Endodermal cell (in vitro differentiated cells): Measurements from ENCODE around the gene CT45A9. TPM values are rescaled to one million over a fixed set of nuclear protein-coding genes. Genes with fewer than 3 reads are reported as not detected.

Experiments used
- DNase-seq: peaks from one replicate; pipeline ENCODE4 v3.0.0-alpha.2; 2017
- H3K27ac ChIP-seq: 2 replicates; pipeline ENCODE4 v1.5.1; 2013; ENCODE audit warnings: mild to moderate bottlenecking, low read depth, low read length, moderate library complexity
- H3K27me3 ChIP-seq: 2 replicates; pipeline ENCODE4 v1.6.1; 2013; ENCODE audit warnings: mild to moderate bottlenecking, low read length, moderate library complexity; ENCODE audit not compliant: insufficient read depth, control insufficient read depth, poor library complexity, severe bottlenecking
- H3K36me3 ChIP-seq: 2 replicates; pipeline ENCODE4 v1.7.0; 2013; ENCODE audit warnings: mild to moderate bottlenecking, low read length, moderate library complexity; ENCODE audit not compliant: control insufficient read depth, insufficient read depth
- H3K4me1 ChIP-seq: one replicate; pipeline ENCODE4 v1.7.0; 2013; ENCODE audit warnings: low read length; ENCODE audit not compliant: control insufficient read depth, insufficient read depth
- H3K4me3 ChIP-seq: 2 replicates; pipeline ENCODE4 v1.5.1; 2013; ENCODE audit warnings: mild to moderate bottlenecking, low read length, moderate library complexity
- H3K9ac ChIP-seq: 2 replicates; pipeline ENCODE4 v1.6.1; 2013; ENCODE audit warnings: mild to moderate bottlenecking, low read length, moderate library complexity; ENCODE audit not compliant: poor library complexity, severe bottlenecking; ENCODE audit errors: extremely low read depth
- H3K9me3 ChIP-seq: 2 replicates; pipeline ENCODE4 v1.6.1; 2013; ENCODE audit warnings: mild to moderate bottlenecking, low read length, moderate library complexity; ENCODE audit not compliant: control insufficient read depth
- H3K27ac Mint-ChIP-seq: 2 replicates; pipeline ENCODE4 v1.8.0; 2020; ENCODE audit warnings: mixed read lengths
- H3K27me3 Mint-ChIP-seq: 2 replicates; pipeline ENCODE4 v1.8.0; 2021; ENCODE audit warnings: mild to moderate bottlenecking, mixed read lengths; ENCODE audit not compliant: insufficient read depth
- H3K36me3 Mint-ChIP-seq: 2 replicates; pipeline ENCODE4 v1.8.0; 2020; ENCODE audit warnings: low read depth, mixed read lengths
- H3K4me1 Mint-ChIP-seq: 2 replicates; pipeline ENCODE4 v1.8.0; 2020; ENCODE audit warnings: mixed read lengths
- H3K4me3 Mint-ChIP-seq: 2 replicates; pipeline ENCODE4 v1.8.0; 2020; ENCODE audit warnings: mild to moderate bottlenecking, moderate library complexity, mixed read lengths
- H3K9me3 Mint-ChIP-seq: 2 replicates; pipeline ENCODE4 v1.8.0; 2020; ENCODE audit warnings: mild to moderate bottlenecking, mixed read lengths
- CTCF ChIP-seq: fragments of 200-600 bp; sonication (generic); conservative IDR thresholded peaks from 2 replicates; pipeline ENCODE4 v1.5.0; 2021; ENCODE audit warnings: antibody characterized with exemption, mild to moderate bottlenecking
- WGBS, 2 experiments: methylation state at CpG; one replicate each; pipeline versions ENCODE4 v1.1.5 to v1.1.7; 2013; ENCODE audit warnings: missing lambda C conversion rate in 2 of 2, mixed read lengths in 1 of 2; ENCODE audit not compliant: insufficient coverage in 1 of 2, insufficient read length in 1 of 2; 5-methylcytosine and 5-hydroxymethylcytosine counted together
- total RNA-seq, 2 donors: library from RNA; stranded (reverse); fragmentation: NEBNext Ultra II Directional in 1 of 2; extraction: Animal tissue kit (Norgen Biotek cat#: 25700) in 1 of 2; gene quantifications; 2 replicates in 1 of 2; 3 replicates in 1 of 2; pipeline ENCODE4 v1.2.1, GENCODE V29; 2021

Gene CT45A9
- total RNA-seq, 2 donors from 2014 or later, result not detected

- H3K4me1 Mint-ChIP-seq, result no peaks in the 10 kb centered on the region
- Histone ChIP-seq H3K4me3 (no peak within 1 kb of the TSS), H3K27me3 (no peaks in the 10 kb centered on the region), H3K36me3 (no peaks in the 10 kb centered on the region), H3K27ac (no peak within 1 kb of the TSS), H3K9me3 (no peaks in the 10 kb centered on the region), H3K9ac (no peak within 1 kb of the TSS), H3K4me1 (no peaks in the 10 kb centered on the region)
- H3K27ac Mint-ChIP-seq, result no peak within 1 kb of the TSS
- no peaks in the 10 kb centered on the region for H3K36me3 Mint-ChIP-seq
- H3K4me3 Mint-ChIP-seq, result no peak within 1 kb of the TSS
- no peaks in the 10 kb centered on the region for H3K27me3 Mint-ChIP-seq
- peak; percentile 40 for DNase-seq
- TF ChIP-seq CTCF, result no peak
- 74 to 80% methylated on average over 1 to 22 of the region's 22 CpGs for WGBS, 2 experiments
- H3K9me3 Mint-ChIP-seq, result peaks cover 79% of the 10 kb centered on the region
These were observed 21.7 kb upstream of the CT45A9 start, which contains the start of the genes CT45A10 and SAGE1 for GRCh38 chrX:135893294-135893817. Gene CT45A10 (minus strand): TSS chrX:135893444. CDS start chrX:135885344, 8,100 bp downstream. Gene SAGE1 (plus strand): TSS chrX:135893716. CDS start chrX:135896243, 2,527 bp downstream.

- WGBS, 2 experiments, result 88 to 100% methylated on average over 1 to 11 of the region's 11 CpGs
- peaks cover 75% of the 10 kb centered on the region for H3K9me3 Mint-ChIP-seq
- no peak for DNase-seq
- no peak overlapping the region for H3K27ac Mint-ChIP-seq
- H3K4me1 ChIP-seq, result no peaks in the 10 kb centered on the region
- no peaks in the 10 kb centered on the region for H3K9me3 ChIP-seq
- H3K4me1 Mint-ChIP-seq, result no peaks in the 10 kb centered on the region
- TF ChIP-seq CTCF, result no peak
- no peak overlapping the region for H3K4me3 ChIP-seq
- H3K27ac ChIP-seq, result no peak overlapping the region
- no peaks in the 10 kb centered on the region for H3K36me3 Mint-ChIP-seq
- H3K4me3 Mint-ChIP-seq, result no peak overlapping the region
- no peaks in the 10 kb centered on the region for H3K27me3 Mint-ChIP-seq
- no peaks in the 10 kb centered on the region for H3K36me3 ChIP-seq
- no peak overlapping the region for H3K9ac ChIP-seq
- H3K27me3 ChIP-seq, result no peaks in the 10 kb centered on the region
These were observed 21.2 kb upstream of the CT45A9 start for GRCh38 chrX:135892781-135893180.

- Mint-ChIP-seq H3K27ac (no peak overlapping the region), H3K4me3 (no peak overlapping the region), H3K27me3 (no peaks in the 10 kb centered on the region), H3K36me3 (no peaks in the 10 kb centered on the region), H3K9me3 (peaks cover 57% of the 10 kb centered on the region), H3K4me1 (no peaks in the 10 kb centered on the region)
- no peak for TF ChIP-seq CTCF
- Histone ChIP-seq H3K9ac (no peak overlapping the region), H3K36me3 (no peaks in the 10 kb centered on the region), H3K27me3 (no peaks in the 10 kb centered on the region), H3K27ac (no peak overlapping the region), H3K4me1 (no peaks in the 10 kb centered on the region), H3K9me3 (no peaks in the 10 kb centered on the region), H3K4me3 (no peak overlapping the region)
- 92 to 93% methylated on average over 5 to 14 of the region's 14 CpGs for WGBS, 2 experiments
- no peak for DNase-seq
These were observed 18.5 kb upstream of the CT45A9 start for GRCh38 chrX:135890087-135890585.
